Liver (tissue), 3 donors: Measurements from ENCODE around the gene SOBP.

Source experiments
- ATF3 ChIP-seq: IDR thresholded peaks from 2 replicates; pipeline ENCODE4 v1.6.1; 2016; ENCODE audit warnings: antibody characterized with exemption
- FOXA1 ChIP-seq: IDR thresholded peaks from 2 replicates; pipeline ENCODE4 v1.6.1; 2016; ENCODE audit warnings: antibody characterized with exemption
- GABPA ChIP-seq, 2 donors: IDR thresholded peaks in 1 of 2; conservative IDR thresholded peaks in 1 of 2; 2 replicates each; pipeline ENCODE4 v1.6.1; 2016; ENCODE audit warnings: antibody characterized with exemption in 2 of 2, mild to moderate bottlenecking in 1 of 2, moderate library complexity in 1 of 2
- HNF4A ChIP-seq, 2 donors: conservative IDR thresholded peaks; 2 replicates each; pipeline ENCODE4 v1.6.1; 2016; ENCODE audit warnings: antibody characterized with exemption in 2 of 2, mild to moderate bottlenecking in 2 of 2
- JUND ChIP-seq, 2 donors: IDR thresholded peaks; 2 replicates each; pipeline ENCODE4 v1.6.1; 2016; ENCODE audit warnings: antibody characterized with exemption in 2 of 2
- MAX ChIP-seq: IDR thresholded peaks from 2 replicates; pipeline ENCODE4 v1.6.1; 2016; ENCODE audit warnings: antibody characterized with exemption
- NR2F2 ChIP-seq: IDR thresholded peaks from 2 replicates; pipeline ENCODE4 v1.6.1; 2016; ENCODE audit warnings: antibody characterized with exemption
- RAD21 ChIP-seq, 2 donors: IDR thresholded peaks; 2 replicates each; pipeline ENCODE4 v1.6.1; 2016; ENCODE audit warnings: antibody characterized with exemption in 2 of 2, mild to moderate bottlenecking in 2 of 2
- SP1 ChIP-seq: IDR thresholded peaks from 2 replicates; pipeline ENCODE4 v1.6.1; 2018; ENCODE audit warnings: antibody characterized with exemption, mild to moderate bottlenecking
- TAF1 ChIP-seq: conservative IDR thresholded peaks from 2 replicates; pipeline ENCODE4 v1.6.1; 2016; ENCODE audit warnings: antibody characterized with exemption, mild to moderate bottlenecking
- YY1 ChIP-seq: IDR thresholded peaks from 2 replicates; pipeline ENCODE4 v1.6.1; 2016; ENCODE audit warnings: antibody characterized with exemption, mild to moderate bottlenecking
- TF ChIP-seq, protein P1 (sequence below): fragments of 150-350 bp; IDR thresholded peaks from 2 replicates; pipeline ENCODE4 v1.5.1; 2017; ENCODE audit warnings: improper control_type of control experiment, low read depth, low read length; ENCODE audit not compliant: missing input control
- TF ChIP-seq, protein P2 (sequence below): IDR thresholded peaks from 2 replicates; pipeline ENCODE4 v1.6.1; 2016; ENCODE audit warnings: antibody characterized with exemption, mild to moderate bottlenecking
- donor health status: healthy.
- donor health status: healthy.

- TF ChIP-seq, protein P1, sequence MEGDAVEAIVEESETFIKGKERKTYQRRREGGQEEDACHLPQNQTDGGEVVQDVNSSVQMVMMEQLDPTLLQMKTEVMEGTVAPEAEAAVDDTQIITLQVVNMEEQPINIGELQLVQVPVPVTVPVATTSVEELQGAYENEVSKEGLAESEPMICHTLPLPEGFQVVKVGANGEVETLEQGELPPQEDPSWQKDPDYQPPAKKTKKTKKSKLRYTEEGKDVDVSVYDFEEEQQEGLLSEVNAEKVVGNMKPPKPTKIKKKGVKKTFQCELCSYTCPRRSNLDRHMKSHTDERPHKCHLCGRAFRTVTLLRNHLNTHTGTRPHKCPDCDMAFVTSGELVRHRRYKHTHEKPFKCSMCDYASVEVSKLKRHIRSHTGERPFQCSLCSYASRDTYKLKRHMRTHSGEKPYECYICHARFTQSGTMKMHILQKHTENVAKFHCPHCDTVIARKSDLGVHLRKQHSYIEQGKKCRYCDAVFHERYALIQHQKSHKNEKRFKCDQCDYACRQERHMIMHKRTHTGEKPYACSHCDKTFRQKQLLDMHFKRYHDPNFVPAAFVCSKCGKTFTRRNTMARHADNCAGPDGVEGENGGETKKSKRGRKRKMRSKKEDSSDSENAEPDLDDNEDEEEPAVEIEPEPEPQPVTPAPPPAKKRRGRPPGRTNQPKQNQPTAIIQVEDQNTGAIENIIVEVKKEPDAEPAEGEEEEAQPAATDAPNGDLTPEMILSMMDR: no peak
- TF ChIP-seq TAF1: no peak
- TF ChIP-seq, protein P2, sequence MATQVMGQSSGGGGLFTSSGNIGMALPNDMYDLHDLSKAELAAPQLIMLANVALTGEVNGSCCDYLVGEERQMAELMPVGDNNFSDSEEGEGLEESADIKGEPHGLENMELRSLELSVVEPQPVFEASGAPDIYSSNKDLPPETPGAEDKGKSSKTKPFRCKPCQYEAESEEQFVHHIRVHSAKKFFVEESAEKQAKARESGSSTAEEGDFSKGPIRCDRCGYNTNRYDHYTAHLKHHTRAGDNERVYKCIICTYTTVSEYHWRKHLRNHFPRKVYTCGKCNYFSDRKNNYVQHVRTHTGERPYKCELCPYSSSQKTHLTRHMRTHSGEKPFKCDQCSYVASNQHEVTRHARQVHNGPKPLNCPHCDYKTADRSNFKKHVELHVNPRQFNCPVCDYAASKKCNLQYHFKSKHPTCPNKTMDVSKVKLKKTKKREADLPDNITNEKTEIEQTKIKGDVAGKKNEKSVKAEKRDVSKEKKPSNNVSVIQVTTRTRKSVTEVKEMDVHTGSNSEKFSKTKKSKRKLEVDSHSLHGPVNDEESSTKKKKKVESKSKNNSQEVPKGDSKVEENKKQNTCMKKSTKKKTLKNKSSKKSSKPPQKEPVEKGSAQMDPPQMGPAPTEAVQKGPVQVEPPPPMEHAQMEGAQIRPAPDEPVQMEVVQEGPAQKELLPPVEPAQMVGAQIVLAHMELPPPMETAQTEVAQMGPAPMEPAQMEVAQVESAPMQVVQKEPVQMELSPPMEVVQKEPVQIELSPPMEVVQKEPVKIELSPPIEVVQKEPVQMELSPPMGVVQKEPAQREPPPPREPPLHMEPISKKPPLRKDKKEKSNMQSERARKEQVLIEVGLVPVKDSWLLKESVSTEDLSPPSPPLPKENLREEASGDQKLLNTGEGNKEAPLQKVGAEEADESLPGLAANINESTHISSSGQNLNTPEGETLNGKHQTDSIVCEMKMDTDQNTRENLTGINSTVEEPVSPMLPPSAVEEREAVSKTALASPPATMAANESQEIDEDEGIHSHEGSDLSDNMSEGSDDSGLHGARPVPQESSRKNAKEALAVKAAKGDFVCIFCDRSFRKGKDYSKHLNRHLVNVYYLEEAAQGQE: no peak
- no peak for TF ChIP-seq FOXA1
- no peak for TF ChIP-seq MAX
- no peak for TF ChIP-seq HNF4A (conservative IDR thresholded peaks at IDR 0.05)
- no peak for TF ChIP-seq ATF3
- TF ChIP-seq RAD21 (IDR thresholded peaks at IDR 0.05): no peak
- no peak for TF ChIP-seq GABPA (IDR thresholded peaks at IDR 0.05 in 1 of 2, conservative IDR thresholded peaks at IDR 0.05 in 1 of 2)
- TF ChIP-seq NR2F2: no peak
- TF ChIP-seq SP1: no peak
- TF ChIP-seq JUND (IDR thresholded peaks at IDR 0.05): no peak
- TF ChIP-seq YY1: no peak
These were observed 100.5 kb downstream of the SOBP start for GRCh38 chr6:107590378-107590777.
